ENCODE results near the gene FFAR4. TPM values are rescaled to one million over a fixed set of nuclear protein-coding genes. Genes with fewer than 3 reads are reported as not detected.

The FFAR4 gene
- total and polyA plus RNA-seq, 2 donors (not counting 1 experiment from before 2014, with no cell fraction given) = not detected

GRCh38 chr10:93630625-93631557 lies 64.4 kb downstream of the FFAR4 start:
- Histone ChIP-seq H3K79me2 (ENCODE audit: control insufficient read depth, insufficient read depth, low read length) (no peaks in the 10 kb centered on the region), H3K4me2 (ENCODE audit: extremely low read depth, insufficient read depth, low read length) (no peak overlapping the region), H4K20me1 (ENCODE audit: control insufficient read depth, extremely low read depth, insufficient read depth, low read length) (no peaks in the 10 kb centered on the region), H2AFZ (ENCODE audit: low read length) (no peak overlapping the region), H3K9ac (ENCODE audit: insufficient read depth, low read length) (no peak overlapping the region), H3K27me3 (ENCODE audit: control insufficient read depth, insufficient read depth, low read length) (no peaks in the 10 kb centered on the region), H3K4me3 (replicated peaks in 1 of 4; ENCODE audit: control extremely low read depth in 1 of 4, insufficient read depth in 1 of 4, low read depth in 3 of 4, low read length in 4 of 4) (no peak overlapping the region), H3K36me3 (ENCODE audit: control insufficient read depth, insufficient read depth, low read length) (no peaks in the 10 kb centered on the region), H3K4me1 (ENCODE audit: control insufficient read depth, extremely low read depth, insufficient read depth, low read length) (no peaks in the 10 kb centered on the region), H3K9me3 (ENCODE audit: control insufficient read depth, insufficient read depth, low read depth, low read length) (no peaks in the 10 kb centered on the region), H3K27ac (ENCODE audit: insufficient read depth, low read length) (no peak overlapping the region)
- TF ChIP-seq EZH2 (IDR thresholded peaks at IDR 0.05; ENCODE audit: low read length, missing control alignments) = no peak
- no peak for TF ChIP-seq CTCF (conservative IDR thresholded peaks at IDR 0.05 in 1 of 2, IDR thresholded peaks at IDR 0.05 in 1 of 2; ENCODE audit: low read depth in 1 of 2, low read length in 2 of 2)
- DNase-seq (ENCODE audit: low read depth in 2 of 2) = no peak

Other genes starting within 250 kb of the FFAR4 start
- gene MYOF, start 84.3 kb upstream of the FFAR4 start, total RNA-seq = 161 and 298 TPM in 2 replicates
- gene MYOF, start 84.3 kb upstream of the FFAR4 start, polyA plus RNA-seq = 215 and 314 TPM in 2 replicates
- gene CEP55, start 70.1 kb upstream of the FFAR4 start, total RNA-seq = 2.1 and 19.0 TPM in 2 replicates
- gene CEP55, start 70.1 kb upstream of the FFAR4 start, polyA plus RNA-seq = 16.1 and 51.6 TPM in 2 replicates
- not detected in 2 replicates for gene RBP4, start 34.6 kb downstream of the FFAR4 start, total RNA-seq
- gene RBP4, start 34.6 kb downstream of the FFAR4 start, polyA plus RNA-seq = 0.28 TPM in 1 of 2 replicates, not detected in the other
- gene PDE6C, start 45.9 kb downstream of the FFAR4 start, total RNA-seq = not detected in 2 replicates
- gene PDE6C, start 45.9 kb downstream of the FFAR4 start, polyA plus RNA-seq = not detected in 2 replicates
- 6.9 and 9.4 TPM in 2 replicates for gene FRA10AC1, start 135.9 kb downstream of the FFAR4 start, total RNA-seq
- 6.3 and 7.1 TPM in 2 replicates for gene FRA10AC1, start 135.9 kb downstream of the FFAR4 start, polyA plus RNA-seq
- not detected in 2 replicates for gene LGI1, start 191.3 kb downstream of the FFAR4 start, total RNA-seq
- not detected in 2 replicates for gene LGI1, start 191.3 kb downstream of the FFAR4 start, polyA plus RNA-seq

Measured in fibroblast of lung (primary cell).